HepG2 (cell line): ENCODE data around the gene SURF6. TPM values are rescaled to one million over a fixed set of nuclear protein-coding genes. Genes with fewer than 3 reads are reported as not detected.

Experiments used
- ATAC-seq: fragments of 200-7000 bp; cut with Tn5 transposase; 3 replicates; pipeline ENCODE4 v1.9.1; 2020; ENCODE audit warnings: mild to moderate bottlenecking, moderate library complexity
- BruUV-seq: library from RNA; stranded (reverse); fragments of 400-500 nt; replicated peaks from 2 replicates; lab custom pipeline; 2021; lab: Mats Ljungman, UMichigan
- CTCF ChIA-PET: fragments of 300-600 bp; formaldehyde crosslinking; extraction: SDS; loops from one replicate; lab custom pipeline; 2021; ENCODE audit warnings: low total read pairs, inconsistent platforms, low intra/inter-chr PET ratio; lab: Yijun Ruan, JAX
- POLR2A ChIA-PET: fragments of 350-600 bp; sonication (Branson Sonifier 250); formaldehyde crosslinking; loops from one replicate; lab custom pipeline; 2020; ENCODE audit warnings: antibody characterized with exemption, inconsistent platforms; lab: Yijun Ruan, JAX
- DNase-seq: peaks from one replicate; pipeline ENCODE4 v3.0.0-alpha.2; 2015; ENCODE audit warnings: low spot score
- FAIRE-seq: peaks from 3 replicates; lab custom pipeline; 2011; peaks lifted over from hg19 to GRCh38; lab: Jason Lieb, UNC
- H2AFZ ChIP-seq: one replicate; pipeline ENCODE4 v1.6.1; 2011; ENCODE audit warnings: low read length, inconsistent platforms
- H3K27ac ChIP-seq: fragments of 300-600 bp; 3 replicates; pipeline ENCODE4 v1.8.0; 2011; ENCODE audit warnings: mixed run types, mild to moderate bottlenecking, mixed read lengths, low read length, inconsistent platforms; ENCODE audit not compliant: insufficient read depth; ENCODE audit errors: extremely low read length
- H3K27me3 ChIP-seq, 2 experiments: fragments of 200-600 bp in 1 of 2; 2 replicates in 1 of 2; 3 replicates in 1 of 2; pipeline versions ENCODE4 v1.6.0 to v1.8.0; 2011; ENCODE audit warnings: low read length in 2 of 2, mild to moderate bottlenecking in 2 of 2, moderate library complexity in 2 of 2, inconsistent platforms in 1 of 2; ENCODE audit not compliant: insufficient read depth in 2 of 2, control insufficient read depth in 1 of 2
- H3K36me3 ChIP-seq, 2 experiments: fragments of 200-600 bp in 1 of 2; replicated peaks in 1 of 2; 2 replicates in 1 of 2; 3 replicates in 1 of 2; pipeline versions ENCODE4 v1.5.1 to v1.8.0; 2011; ENCODE audit warnings: low read length in 2 of 2, inconsistent platforms in 1 of 2; ENCODE audit not compliant: insufficient read depth in 2 of 2, control insufficient read depth in 1 of 2
- H3K4me1 ChIP-seq: 2 replicates; pipeline ENCODE4 v1.5.1; 2012; ENCODE audit warnings: low read length, inconsistent platforms; ENCODE audit not compliant: insufficient read depth
- H3K4me2 ChIP-seq: 2 replicates; pipeline ENCODE4 v1.6.0; 2011; ENCODE audit warnings: low read depth, low read length, inconsistent platforms
- H3K4me3 ChIP-seq, 3 experiments: fragments of 200-600 bp in 1 of 3; sonication (generic), shearing (Covaris generic) in 1 of 3; replicated peaks in 1 of 3; 2 replicates each; pipeline ENCODE4 v1.5.1; 2011 to 2016; ENCODE audit warnings: low read length in 3 of 3, inconsistent platforms in 2 of 3, low read depth in 2 of 3, mild to moderate bottlenecking in 2 of 3, control low read depth in 1 of 3, mixed read lengths in 1 of 3; ENCODE audit not compliant: insufficient read depth in 1 of 3
- H3K79me2 ChIP-seq: one replicate; pipeline ENCODE4 v1.6.1; 2011; ENCODE audit warnings: low read length, inconsistent platforms; ENCODE audit not compliant: insufficient read depth
- H3K9ac ChIP-seq: 2 replicates; pipeline ENCODE4 v1.6.0; 2011; ENCODE audit warnings: mild to moderate bottlenecking, low read depth, low read length, inconsistent platforms; ENCODE audit not compliant: insufficient read depth
- H3K9me3 ChIP-seq: 2 replicates; pipeline ENCODE4 v1.5.1; 2012; ENCODE audit warnings: mild to moderate bottlenecking, low read length
- H4K20me1 ChIP-seq: 2 replicates; pipeline ENCODE4 v1.6.0; 2011; ENCODE audit warnings: inconsistent platforms, mild to moderate bottlenecking, low read length, moderate library complexity; ENCODE audit not compliant: insufficient read depth
- DZIP1 ChIP-seq: sonication (generic); formaldehyde crosslinking; IDR thresholded peaks from 2 replicates; pipeline ENCODE4 v1.5.0; 2020; ENCODE audit warnings: mild to moderate bottlenecking, missing genetic modification reagents
- ELF1 ChIP-seq: sonication (generic); formaldehyde crosslinking; IDR thresholded peaks from 2 replicates; pipeline ENCODE4 v1.4.0; 2020; ENCODE audit warnings: missing genetic modification reagents
- FIP1L1 ChIP-seq: fragments of 200-400 bp; formaldehyde crosslinking; IDR thresholded peaks from 2 replicates; pipeline ENCODE4 v1.6.1; 2018; ENCODE audit warnings: low read depth, mild to moderate bottlenecking, low read length, moderate library complexity, borderline replicate concordance; ENCODE audit not compliant: insufficient read depth
- FLYWCH1 ChIP-seq: sonication (generic); formaldehyde crosslinking; IDR thresholded peaks from 2 replicates; pipeline ENCODE4 v1.8.1; 2023; ENCODE audit warnings: mild to moderate bottlenecking, missing genetic modification reagents
- FOXO1 ChIP-seq: sonication (generic); formaldehyde crosslinking; IDR thresholded peaks from 2 replicates; pipeline ENCODE4 v1.4.0; 2020; ENCODE audit warnings: missing genetic modification reagents
- GATAD1 ChIP-seq: IDR thresholded peaks from 2 replicates; pipeline ENCODE4 v1.6.1; 2016; ENCODE audit warnings: missing genetic modification reagents, missing compliant biosample characterization
- NFIC ChIP-seq: IDR thresholded peaks from 2 replicates; pipeline ENCODE4 v1.6.1; 2012; ENCODE audit warnings: mild to moderate bottlenecking, low read length, inconsistent platforms
- NKX3-1 ChIP-seq: sonication (generic); formaldehyde crosslinking; IDR thresholded peaks from 2 replicates; pipeline ENCODE4 v1.5.0; 2020; ENCODE audit warnings: missing genetic modification reagents
- SNAPC4 ChIP-seq: sonication (generic); formaldehyde crosslinking; IDR thresholded peaks from 2 replicates; pipeline ENCODE4 v1.4.0; 2020; ENCODE audit warnings: mild to moderate bottlenecking, missing genetic modification reagents
- SP2 ChIP-seq: sonication (generic); formaldehyde crosslinking; IDR thresholded peaks from 2 replicates; pipeline ENCODE4 v1.5.1; 2020; ENCODE audit warnings: mild to moderate bottlenecking, missing genetic modification reagents
- ZC3H4 ChIP-seq: sonication (generic); formaldehyde crosslinking; IDR thresholded peaks from 2 replicates; pipeline ENCODE4 v1.4.0; 2020; ENCODE audit warnings: missing genetic modification reagents, borderline replicate concordance
- ZFP91 ChIP-seq: sonication (generic); formaldehyde crosslinking; IDR thresholded peaks from 2 replicates; pipeline ENCODE4 v1.9.0; 2022; ENCODE audit warnings: missing genetic modification reagents, mild to moderate bottlenecking, borderline replicate concordance
- ZNF260 ChIP-seq: sonication (generic); formaldehyde crosslinking; IDR thresholded peaks from 2 replicates; pipeline ENCODE4 v1.4.0; 2020; ENCODE audit warnings: missing genetic modification reagents, low read depth, mild to moderate bottlenecking, borderline replicate concordance
- WGBS: methylation state at CpG from one replicate; pipeline ENCODE4 v1.1.6; 2017; ENCODE audit warnings: low lambda C conversion rate; 5-methylcytosine and 5-hydroxymethylcytosine counted together
- in situ Hi-C: cut with HindIII; loops from 2 replicates; pipeline ENCODE4 v1.10.0; 2017; ENCODE audit warnings: low pct_unique_long_range_greater_than_20kb; ENCODE audit not compliant: extremely low pct_ligation_motif_present
- intact Hi-C: fragments of 100-400 bp; cut with micrococcal nuclease; formaldehyde crosslinking; loops from one replicate; pipeline ENCODE4 v1.10.0; 2022; ENCODE audit not compliant: unreplicated experiment
- polyA plus RNA-seq, 8 experiments: library from polyadenylated mRNA; depleted of rRNA in 3 of 8; stranded (reverse) in 7 of 8; unstranded in 1 of 8; fragments of >200 nt; fragmentation: Illumina TruSeq in 4 of 8; extraction: Trizol in 4 of 8; gene quantifications; 2 replicates each; pipeline versions ENCODE4 v1.2.1 to v1.2.3, GENCODE V29; 2011 to 2016; ENCODE audit warnings: low read depth in 4 of 8, missing spikeins in 1 of 8, mixed read lengths in 1 of 8; ENCODE audit not compliant: insufficient read depth in 1 of 8
- total RNA-seq, 5 experiments: library from RNA; depleted of rRNA; stranded (reverse); fragments of >200 nt; fragmentation: Illumina TruSeq; extraction: Trizol; gene quantifications; 2 replicates each; pipeline ENCODE4 v1.2.3, GENCODE V29; 2016; ENCODE audit warnings: low read depth in 1 of 5

SURF6 gene
- total and polyA plus RNA-seq, 2 of the 13 experiments (the other 11 are each of a cell fraction or from before 2014, with no cell fraction given): 5.9 to 14.7 TPM

- in situ Hi-C loops (loop anchor here (5.0 kb wide), 1 partner anchor 146 kb away; no protein-coding TSS in a partner anchor), intact Hi-C loops (no loop called here)
- Histone ChIP-seq H4K20me1 (0 out of 2 replicates have a peak, but pooled peaks cover 7% of the 10 kb centered on the region), H3K4me3 (no peak overlapping the region), H3K9ac (no peak overlapping the region), H3K36me3 (peaks cover 18 to 41% of the 10 kb centered on the region in 2 experiments; a peak in 4 of 5 replicates), H2AFZ (no peak overlapping the region), H3K27me3 (no peaks in the 10 kb centered on the region; a peak in 1 of 5 replicates), H3K79me2 (peaks cover 26% of the 10 kb centered on the region), H3K9me3 (no peaks in the 10 kb centered on the region), H3K4me1 (peaks cover 22% of the 10 kb centered on the region), H3K4me2 (no peak overlapping the region), H3K27ac (no peak overlapping the region)
- WGBS: 91% methylated on average over 10 of the region's 11 CpGs
- TF ChIP-seq ZNF260 (CRISPR knock-in tag) (no peak), FLYWCH1 (CRISPR knock-in tag) (no peak), ELF1 (no peak), ZFP91 (CRISPR knock-in tag) (no peak), SP2 (no peak), FIP1L1 (no peak), NFIC (no peak), ZC3H4 (CRISPR knock-in tag) (no peak), NKX3-1 (CRISPR knock-in tag) (no peak), SNAPC4 (CRISPR knock-in tag) (no peak), FOXO1 (CRISPR knock-in tag) (no peak), DZIP1 (CRISPR knock-in tag) (no peak), GATAD1 (CRISPR knock-in tag) (no peak)
- ChIA-PET CTCF (no interaction called here), POLR2A (no interaction called here)
- no peak for FAIRE-seq
- no peak for ATAC-seq
- no TSS peak for BruUV-seq
- no peak for DNase-seq
Observed at GRCh38 chr9:133333011-133333410, 3.0 kb downstream of the SURF6 start.
